HEK293 (cell line): ENCODE data around the gene MAGI1.

Experiments
- CTCF ChIA-PET: fragments of 350-600 bp; formaldehyde crosslinking; extraction: SDS; loops from one replicate; lab custom pipeline; 2021; ENCODE audit warnings: antibody characterized with exemption; lab: Yijun Ruan, JAX
- POLR2A ChIA-PET: fragments of 300-600 bp; formaldehyde crosslinking; extraction: SDS; loops from one replicate; lab custom pipeline; 2020; ENCODE audit warnings: antibody characterized with exemption, inconsistent platforms; lab: Yijun Ruan, JAX
- H3K27ac ChIP-seq: fragments of 200-500 bp; sonication (Bioruptor generic); 2 replicates; pipeline ENCODE4 v1.5.1; 2014; ENCODE audit warnings: low read depth, low read length, control low read depth, inconsistent platforms; ENCODE audit errors: extremely low read depth
- H3K36me3 ChIP-seq, 2 experiments: fragments of 200-500 bp in 1 of 2; sonication (Bioruptor generic) in 1 of 2; 1 replicate in 1 of 2; 2 replicates in 1 of 2; pipeline ENCODE4 v1.5.1; 2014 to 2017; ENCODE audit warnings: inconsistent platforms in 2 of 2, low read length in 2 of 2; ENCODE audit not compliant: control insufficient read depth in 2 of 2, insufficient read depth in 1 of 2
- H3K4me1 ChIP-seq: fragments of 200-500 bp; sonication (Bioruptor generic); 2 replicates; pipeline ENCODE4 v1.5.1; 2014; ENCODE audit warnings: mild to moderate bottlenecking, low read length, inconsistent platforms; ENCODE audit not compliant: control insufficient read depth, insufficient read depth
- H3K4me3 ChIP-seq: 2 replicates; pipeline ENCODE4 v1.5.1; 2011; ENCODE audit warnings: low read depth, mild to moderate bottlenecking, control low read depth, low read length, moderate library complexity
- H3K9me3 ChIP-seq: fragments of 200-500 bp; sonication (Bioruptor generic); 2 replicates; pipeline ENCODE4 v1.5.1; 2014; ENCODE audit warnings: low read depth, low read length, inconsistent platforms; ENCODE audit not compliant: control insufficient read depth, insufficient read depth
- GLIS2 ChIP-seq: fragments of 450-650 bp; formaldehyde crosslinking; IDR thresholded peaks from 2 replicates; pipeline ENCODE4 v1.5.1; 2016; ENCODE audit warnings: missing biosample characterization, missing genetic modification characterization
- KLF16 ChIP-seq: fragments of 450-650 bp; formaldehyde crosslinking; IDR thresholded peaks from 2 replicates; pipeline ENCODE4 v1.5.1; 2017; ENCODE audit warnings: missing biosample characterization, missing genetic modification characterization
- ZBTB10 ChIP-seq: fragments of 450-650 bp; formaldehyde crosslinking; IDR thresholded peaks from 2 replicates; pipeline ENCODE4 v1.5.1; 2016; ENCODE audit warnings: missing biosample characterization, missing genetic modification characterization
- ZBTB11 ChIP-seq: fragments of 450-650 bp; formaldehyde crosslinking; conservative IDR thresholded peaks from 2 replicates; pipeline ENCODE4 v1.5.1; 2016; ENCODE audit warnings: low read depth, missing biosample characterization, missing genetic modification characterization
- ZBTB26 ChIP-seq: fragments of 450-650 bp; formaldehyde crosslinking; optimal IDR thresholded peaks from 2 replicates; pipeline ENCODE3; 2016; ENCODE audit warnings: missing biosample characterization, mild to moderate bottlenecking, missing genetic modification characterization
- ZFP69B ChIP-seq: fragments of 450-650 bp; formaldehyde crosslinking; IDR thresholded peaks from 2 replicates; pipeline ENCODE4 v1.5.1; 2016; ENCODE audit warnings: missing biosample characterization, missing genetic modification characterization
- ZNF138 ChIP-seq: fragments of 450-650 bp; formaldehyde crosslinking; IDR thresholded peaks from 2 replicates; pipeline ENCODE4 v1.5.1; 2016; ENCODE audit warnings: missing biosample characterization, missing genetic modification characterization, borderline replicate concordance
- ZNF202 ChIP-seq: fragments of 450-650 bp; formaldehyde crosslinking; IDR thresholded peaks from 2 replicates; pipeline ENCODE4 v1.5.1; 2016; ENCODE audit warnings: missing biosample characterization, missing genetic modification characterization, borderline replicate concordance
- ZNF211 ChIP-seq: fragments of 450-650 bp; formaldehyde crosslinking; IDR thresholded peaks from 2 replicates; pipeline ENCODE4 v1.5.1; 2016; ENCODE audit warnings: low read depth, missing biosample characterization, missing genetic modification characterization
- ZNF274 ChIP-seq, 2 experiments: fragments of 200-500 bp in 1 of 2; fragments of 450-650 bp in 1 of 2; sonication (Bioruptor generic) in 1 of 2; formaldehyde crosslinking in 1 of 2; IDR thresholded peaks; 2 replicates each; pipeline versions ENCODE4 v1.5.1 to v1.6.1; 2014 to 2016; ENCODE audit warnings: borderline replicate concordance in 1 of 2, inconsistent platforms in 1 of 2, low read length in 1 of 2, missing biosample characterization in 1 of 2, missing genetic modification characterization in 1 of 2
- ZNF341 ChIP-seq: fragments of 450-650 bp; formaldehyde crosslinking; IDR thresholded peaks from 2 replicates; pipeline ENCODE4; 2016; ENCODE audit warnings: low read depth, missing biosample characterization, missing genetic modification characterization
- ZNF366 ChIP-seq: fragments of 450-650 bp; formaldehyde crosslinking; conservative IDR thresholded peaks from 2 replicates; pipeline ENCODE4 v1.5.1; 2016; ENCODE audit warnings: missing biosample characterization, missing genetic modification characterization
- ZNF37A ChIP-seq: fragments of 450-650 bp; IDR thresholded peaks from 2 replicates; pipeline ENCODE4 v1.5.1; 2018; ENCODE audit warnings: missing biosample characterization, missing genetic modification characterization
- ZNF48 ChIP-seq: fragments of 450-650 bp; formaldehyde crosslinking; IDR thresholded peaks from 2 replicates; pipeline ENCODE4 v1.5.1; 2016; ENCODE audit warnings: missing biosample characterization, missing genetic modification characterization
- ZNF514 ChIP-seq: fragments of 450-650 bp; formaldehyde crosslinking; IDR thresholded peaks from 2 replicates; pipeline ENCODE4 v1.5.1; 2016; ENCODE audit warnings: missing biosample characterization, missing genetic modification characterization
- ZNF529 ChIP-seq: fragments of 450-650 bp; formaldehyde crosslinking; IDR thresholded peaks from 2 replicates; pipeline ENCODE4 v1.5.1; 2017; ENCODE audit warnings: missing genetic modification characterization, missing biosample characterization; ENCODE audit not compliant: insufficient replicate concordance
- ZNF596 ChIP-seq: fragments of 450-650 bp; IDR thresholded peaks from 2 replicates; pipeline ENCODE4 v1.5.0; 2018; ENCODE audit warnings: missing biosample characterization, mild to moderate bottlenecking, missing genetic modification characterization, moderate library complexity
- ZNF621 ChIP-seq: fragments of 450-650 bp; formaldehyde crosslinking; IDR thresholded peaks from 2 replicates; pipeline ENCODE4 v1.5.1; 2017; ENCODE audit warnings: missing biosample characterization, missing genetic modification characterization
- ZNF629 ChIP-seq: fragments of 450-650 bp; formaldehyde crosslinking; IDR thresholded peaks from 2 replicates; pipeline ENCODE4 v1.5.1; 2017; ENCODE audit warnings: missing biosample characterization, missing genetic modification characterization
- ZNF670 ChIP-seq: fragments of 450-650 bp; formaldehyde crosslinking; IDR thresholded peaks from 2 replicates; pipeline ENCODE4 v1.5.1; 2016; ENCODE audit warnings: missing biosample characterization, missing genetic modification characterization, low read depth
- ZNF76 ChIP-seq: fragments of 450-650 bp; formaldehyde crosslinking; IDR thresholded peaks from 2 replicates; pipeline ENCODE4; 2016; ENCODE audit warnings: low read depth, missing biosample characterization, missing genetic modification characterization, borderline replicate concordance
- ZNF777 ChIP-seq: fragments of 450-650 bp; formaldehyde crosslinking; IDR thresholded peaks from 2 replicates; pipeline ENCODE4 v1.5.1; 2017; ENCODE audit warnings: missing biosample characterization, missing genetic modification characterization, borderline replicate concordance
- ZSCAN16 ChIP-seq: fragments of 450-650 bp; formaldehyde crosslinking; IDR thresholded peaks from 2 replicates; pipeline ENCODE4 v1.5.1; 2016; ENCODE audit warnings: missing biosample characterization, missing genetic modification characterization
- TF ChIP-seq, protein P1 (sequence below): fragments of 450-650 bp; formaldehyde crosslinking; IDR thresholded peaks from 2 replicates; pipeline ENCODE4 v1.5.1; 2017; ENCODE audit warnings: missing biosample characterization, missing genetic modification characterization

MAGI1 gene

GRCh38 chr3:66037986-66038369 is 740 bp downstream of the MAGI1 start:
- H3K36me3 ChIP-seq: no peaks in the 10 kb centered on the region
- CTCF ChIA-PET: no interaction called here
- POLR2A ChIA-PET: interaction anchor here (1.0 kb wide), 1 partner anchor 8 kb away, joined by 3 read pairs; no protein-coding TSS in a partner anchor
- peak overlapping the region; percentile 82; the same call in 1 of the 2 replicates for H3K27ac ChIP-seq
- peak overlapping the region; percentile 60 for H3K4me3 ChIP-seq
- H3K4me1 ChIP-seq: no peaks in the 10 kb centered on the region
- TF ChIP-seq ZNF211 (tag by site-specific recombination) (no peak), ZNF777 (tag by site-specific recombination) (peak; percentile 46), ZNF670 (no peak), ZBTB10 (tag by site-specific recombination) (peak; percentile 82; the same call in 1 of the 2 replicates), ZBTB11 (tag by site-specific recombination) (no peak), GLIS2 (tag by site-specific recombination) (peak; percentile 44), ZNF202 (tag by site-specific recombination) (no peak), KLF16 (tag by site-specific recombination) (no peak), ZNF366 (tag by site-specific recombination) (no peak), ZBTB26 (peak; percentile 32), ZSCAN16 (tag by site-specific recombination) (no peak)
- H3K9me3 ChIP-seq: no peaks in the 10 kb centered on the region

GRCh38 chr3:66037330-66037985 is 1.3 kb downstream of the MAGI1 start:
- Histone ChIP-seq H3K9me3 (no peaks in the 10 kb centered on the region), H3K27ac (peak overlapping the region; percentile 82; the same call in 1 of the 2 replicates), H3K36me3 (no peaks in the 10 kb centered on the region), H3K4me3 (peak overlapping the region; percentile 60), H3K4me1 (no peaks in the 10 kb centered on the region)
- ChIA-PET POLR2A (interaction anchor here (0.7 kb wide), 1 partner anchor 43 kb away, joined by 3 read pairs; no protein-coding TSS in a partner anchor), CTCF (interaction anchor here (0.6 to 1.6 kb wide), 5 partner anchors 15 to 155 kb away, joined by 3 to 5 read pairs (median 4); no protein-coding TSS in a partner anchor)
- TF ChIP-seq ZNF76 (tag by site-specific recombination): no peak
- no peak for TF ChIP-seq ZNF37A (tag by site-specific recombination)
- TF ChIP-seq ZNF138 (tag by site-specific recombination): no peak
- TF ChIP-seq ZNF629: no peak
- TF ChIP-seq ZNF621 (tag by site-specific recombination): no peak
- no peak for TF ChIP-seq ZNF274 (IDR thresholded peaks at IDR 0.05; ENCODE audit: low read length)
- TF ChIP-seq ZNF274 (tag by site-specific recombination; IDR thresholded peaks at IDR 0.05; ENCODE audit: borderline replicate concordance): no peak
- TF ChIP-seq ZNF529 (tag by site-specific recombination): no peak
- no peak for TF ChIP-seq ZNF514 (tag by site-specific recombination)
- TF ChIP-seq ZNF341 (tag by site-specific recombination): peak; percentile 87
- no peak for TF ChIP-seq ZNF48 (tag by site-specific recombination)
- TF ChIP-seq ZNF596 (tag by site-specific recombination): no peak
- TF ChIP-seq, protein P1, sequence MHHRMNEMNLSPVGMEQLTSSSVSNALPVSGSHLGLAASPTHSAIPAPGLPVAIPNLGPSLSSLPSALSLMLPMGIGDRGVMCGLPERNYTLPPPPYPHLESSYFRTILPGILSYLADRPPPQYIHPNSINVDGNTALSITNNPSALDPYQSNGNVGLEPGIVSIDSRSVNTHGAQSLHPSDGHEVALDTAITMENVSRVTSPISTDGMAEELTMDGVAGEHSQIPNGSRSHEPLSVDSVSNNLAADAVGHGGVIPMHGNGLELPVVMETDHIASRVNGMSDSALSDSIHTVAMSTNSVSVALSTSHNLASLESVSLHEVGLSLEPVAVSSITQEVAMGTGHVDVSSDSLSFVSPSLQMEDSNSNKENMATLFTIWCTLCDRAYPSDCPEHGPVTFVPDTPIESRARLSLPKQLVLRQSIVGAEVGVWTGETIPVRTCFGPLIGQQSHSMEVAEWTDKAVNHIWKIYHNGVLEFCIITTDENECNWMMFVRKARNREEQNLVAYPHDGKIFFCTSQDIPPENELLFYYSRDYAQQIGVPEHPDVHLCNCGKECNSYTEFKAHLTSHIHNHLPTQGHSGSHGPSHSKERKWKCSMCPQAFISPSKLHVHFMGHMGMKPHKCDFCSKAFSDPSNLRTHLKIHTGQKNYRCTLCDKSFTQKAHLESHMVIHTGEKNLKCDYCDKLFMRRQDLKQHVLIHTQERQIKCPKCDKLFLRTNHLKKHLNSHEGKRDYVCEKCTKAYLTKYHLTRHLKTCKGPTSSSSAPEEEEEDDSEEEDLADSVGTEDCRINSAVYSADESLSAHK (tag by site-specific recombination): no peak
- TF ChIP-seq ZFP69B: no peak
